Measurements from ENCODE around the gene GJC2.

DNA sequence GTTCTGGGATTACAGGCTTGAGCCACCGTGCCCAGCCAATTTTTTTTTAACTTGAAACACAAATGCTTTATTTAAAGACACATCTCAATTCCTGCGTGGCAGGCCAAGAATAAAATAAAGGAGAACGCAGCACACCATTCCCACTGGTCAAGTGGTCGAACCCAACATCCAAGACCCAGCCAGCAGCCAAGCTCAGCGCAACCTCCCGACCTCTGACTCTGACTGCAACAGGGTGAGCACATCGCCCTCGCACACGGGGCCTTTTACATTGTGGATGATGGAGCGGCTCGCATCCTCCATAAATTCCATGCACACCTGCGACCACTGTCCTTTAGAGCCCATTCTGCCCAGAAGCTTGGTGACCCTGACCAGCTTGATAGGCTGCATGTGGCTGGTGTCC, 15.1 kb upstream of the GJC2 start:
- TF ChIP-seq CTCF (IDR thresholded peaks at IDR 0.05; ENCODE audit: low read depth, low read length, missing input control) (no peak), RAD21 (IDR thresholded peaks at IDR 0.05) (no peak), MAX (IDR thresholded peaks at IDR 0.05) (no peak), RXRA (IDR thresholded peaks at IDR 0.05) (no peak)
- TF ChIP-seq, protein P1, sequence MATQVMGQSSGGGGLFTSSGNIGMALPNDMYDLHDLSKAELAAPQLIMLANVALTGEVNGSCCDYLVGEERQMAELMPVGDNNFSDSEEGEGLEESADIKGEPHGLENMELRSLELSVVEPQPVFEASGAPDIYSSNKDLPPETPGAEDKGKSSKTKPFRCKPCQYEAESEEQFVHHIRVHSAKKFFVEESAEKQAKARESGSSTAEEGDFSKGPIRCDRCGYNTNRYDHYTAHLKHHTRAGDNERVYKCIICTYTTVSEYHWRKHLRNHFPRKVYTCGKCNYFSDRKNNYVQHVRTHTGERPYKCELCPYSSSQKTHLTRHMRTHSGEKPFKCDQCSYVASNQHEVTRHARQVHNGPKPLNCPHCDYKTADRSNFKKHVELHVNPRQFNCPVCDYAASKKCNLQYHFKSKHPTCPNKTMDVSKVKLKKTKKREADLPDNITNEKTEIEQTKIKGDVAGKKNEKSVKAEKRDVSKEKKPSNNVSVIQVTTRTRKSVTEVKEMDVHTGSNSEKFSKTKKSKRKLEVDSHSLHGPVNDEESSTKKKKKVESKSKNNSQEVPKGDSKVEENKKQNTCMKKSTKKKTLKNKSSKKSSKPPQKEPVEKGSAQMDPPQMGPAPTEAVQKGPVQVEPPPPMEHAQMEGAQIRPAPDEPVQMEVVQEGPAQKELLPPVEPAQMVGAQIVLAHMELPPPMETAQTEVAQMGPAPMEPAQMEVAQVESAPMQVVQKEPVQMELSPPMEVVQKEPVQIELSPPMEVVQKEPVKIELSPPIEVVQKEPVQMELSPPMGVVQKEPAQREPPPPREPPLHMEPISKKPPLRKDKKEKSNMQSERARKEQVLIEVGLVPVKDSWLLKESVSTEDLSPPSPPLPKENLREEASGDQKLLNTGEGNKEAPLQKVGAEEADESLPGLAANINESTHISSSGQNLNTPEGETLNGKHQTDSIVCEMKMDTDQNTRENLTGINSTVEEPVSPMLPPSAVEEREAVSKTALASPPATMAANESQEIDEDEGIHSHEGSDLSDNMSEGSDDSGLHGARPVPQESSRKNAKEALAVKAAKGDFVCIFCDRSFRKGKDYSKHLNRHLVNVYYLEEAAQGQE (IDR thresholded peaks at IDR 0.05) = no peak
